GM18502 (cell line): ENCODE results near the gene KCNJ8.

Experiments
- ATAC-seq: cut with Tn5 transposase; IDR thresholded peaks from one replicate; pipeline ENCODE4 v1.9.1; 2021; ENCODE audit warnings: mild to moderate bottlenecking; ENCODE audit not compliant: unreplicated experiment, poor library complexity

KCNJ8 gene

GRCh38 chr12:21718944-21719650, 55.4 kb downstream of the KCNJ8 start:
- no peak for ATAC-seq

GRCh38 chr12:21718403-21718802, 56.1 kb downstream of the KCNJ8 start:
- no peak for ATAC-seq

- no peak for ATAC-seq
Observed at GRCh38 chr12:21717767-21718166, 56.7 kb downstream of the KCNJ8 start.

GRCh38 chr12:21715386-21715785, 59.1 kb downstream of the KCNJ8 start:
- ATAC-seq: no peak
